Measurements from ENCODE around the gene ACTA1. TPM values are rescaled to one million over a fixed set of nuclear protein-coding genes. Genes with fewer than 3 reads are reported as not detected.
A peak's percentile ranks its signal among the peaks of the same experiment; 100 is the strongest.

ACTA1 gene
- total RNA-seq, 1 donor from 2014 or later = 7,565 TPM

DNA sequence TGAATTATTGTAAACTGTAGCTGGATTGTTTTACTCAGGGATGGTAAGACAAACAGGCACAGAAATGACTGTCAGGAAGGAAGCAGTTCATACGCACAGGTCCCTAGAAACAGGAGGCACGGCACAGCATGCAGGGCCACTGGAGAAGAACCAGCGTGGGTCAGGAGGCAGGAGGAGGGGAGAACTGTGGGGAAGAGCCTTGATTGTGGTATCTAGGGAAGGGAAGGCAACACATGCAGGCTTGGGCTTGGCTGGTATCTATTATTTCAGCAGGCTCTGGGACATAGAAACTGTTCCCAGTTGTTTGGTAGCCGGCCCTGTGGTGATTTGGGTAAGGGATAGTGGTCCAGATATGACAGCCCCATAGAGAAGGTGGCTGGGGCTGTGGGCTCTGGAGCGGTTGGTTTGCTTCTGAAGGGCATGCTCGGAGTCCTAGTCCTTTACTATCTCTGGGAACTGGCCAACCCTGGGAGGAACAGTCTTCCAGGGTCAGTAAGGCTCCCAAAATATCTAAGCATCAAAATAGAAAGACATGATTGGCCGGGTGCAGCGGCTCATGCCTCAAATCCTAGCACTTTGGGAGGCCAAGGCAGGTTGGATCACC, 47.9 kb downstream of the ACTA1 start:
- Histone ChIP-seq H3K4me3 (no peak overlapping the region), H3K9me3 (replicated peaks) (peaks cover 8% of the 10 kb centered on the region), H3K27ac (replicated peaks) (peak overlapping the region; percentile 55), H3K4me1 (peaks cover 5% of the 10 kb centered on the region), H3K27me3 (ENCODE audit: low read depth) (peaks cover 23% of the 10 kb centered on the region), H3K36me3 (no peaks in the 10 kb centered on the region)
- DNase-seq = no peak
- intact Hi-C loops (cut with micrococcal nuclease) = no loop called here
- no peak for TF ChIP-seq CTCF (IDR thresholded peaks at IDR 0.05; ENCODE audit: borderline replicate concordance)

GRCh38 chr1:229384822-229385221, 49.1 kb downstream of the ACTA1 start:
- H3K27ac ChIP-seq (replicated peaks) = no peak overlapping the region
- H3K27me3 ChIP-seq (ENCODE audit: low read depth) = peaks cover 25% of the 10 kb centered on the region
- DNase-seq = no peak
- intact Hi-C loops (cut with micrococcal nuclease) = no loop called here
- no peaks in the 10 kb centered on the region for H3K36me3 ChIP-seq
- H3K4me1 ChIP-seq = peaks cover 5% of the 10 kb centered on the region
- TF ChIP-seq CTCF (IDR thresholded peaks at IDR 0.05; ENCODE audit: borderline replicate concordance) = no peak
- H3K9me3 ChIP-seq (replicated peaks) = no peaks in the 10 kb centered on the region
- H3K4me3 ChIP-seq = no peak overlapping the region

DNA sequence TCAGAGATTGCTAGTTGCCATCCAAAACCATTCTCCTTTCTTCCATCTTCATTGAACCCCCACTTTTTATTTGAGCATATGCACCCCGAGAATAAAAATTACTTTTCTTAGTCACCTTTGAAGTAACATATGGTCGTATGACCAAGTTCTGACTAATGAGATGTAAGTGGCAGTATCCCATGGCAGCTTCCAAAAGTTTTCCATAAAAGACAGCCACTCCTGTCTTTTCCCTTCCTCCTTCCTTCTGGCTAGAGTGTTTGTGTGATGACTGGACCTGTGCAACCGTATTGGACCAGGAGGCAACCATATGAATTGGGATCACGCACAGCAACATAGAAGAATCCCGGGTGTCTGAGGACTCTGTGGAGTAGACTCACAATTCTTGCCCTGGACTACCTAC, 49.9 kb downstream of the ACTA1 start:
- H3K4me3 ChIP-seq = no peak overlapping the region
- H3K9me3 ChIP-seq (replicated peaks) = no peaks in the 10 kb centered on the region
- H3K36me3 ChIP-seq = no peaks in the 10 kb centered on the region
- no peak overlapping the region for H3K27ac ChIP-seq (replicated peaks)
- no peak for DNase-seq
- intact Hi-C loops (cut with micrococcal nuclease) = no loop called here
- peaks cover 25% of the 10 kb centered on the region for H3K27me3 ChIP-seq (ENCODE audit: low read depth)
- peaks cover 5% of the 10 kb centered on the region for H3K4me1 ChIP-seq
- no peak for TF ChIP-seq CTCF (IDR thresholded peaks at IDR 0.05; ENCODE audit: borderline replicate concordance)

- Histone ChIP-seq H3K27me3 (ENCODE audit: low read depth) (peaks cover 25% of the 10 kb centered on the region), H3K27ac (replicated peaks) (no peak overlapping the region), H3K4me3 (no peak overlapping the region), H3K9me3 (replicated peaks) (no peaks in the 10 kb centered on the region), H3K4me1 (peaks cover 5% of the 10 kb centered on the region), H3K36me3 (no peaks in the 10 kb centered on the region)
- intact Hi-C loops (cut with micrococcal nuclease) = no loop called here
- no peak for DNase-seq
- no peak for TF ChIP-seq CTCF (IDR thresholded peaks at IDR 0.05; ENCODE audit: borderline replicate concordance)
Observed at GRCh38 chr1:229383188-229383587, 50.7 kb downstream of the ACTA1 start.

Other genes starting within 250 kb of the ACTA1 start
- gene RAB4A, start 163.0 kb downstream of the ACTA1 start, total RNA-seq = 132 TPM
- 2.5 TPM for gene CCSAP, start 91.0 kb downstream of the ACTA1 start, total RNA-seq
- 31.3 TPM for gene NUP133, start 74.2 kb upstream of the ACTA1 start, total RNA-seq
- 9.3 TPM for gene ABCB10, start 124.6 kb upstream of the ACTA1 start, total RNA-seq
- 9.3 TPM for gene TAF5L, start 192.0 kb upstream of the ACTA1 start, total RNA-seq
- 3.5 TPM for gene URB2, start 192.2 kb upstream of the ACTA1 start, total RNA-seq

Data from left ventricle myocardium inferior (tissue), 1 donor.